Activated T-helper 1 cell treated with anti-CD3 and anti-CD28 coated beads, Interleukin-12 subunit alpha, Interleukin-12 subunit beta, Interleukin-2, Interleukin-4 antibody, amounts not matched to agents 30 ng/mL and 10 ng/mL and 1 ng/mL, durations not matched to agents 14 hours and 24 hours and 36 hours (primary cell): ENCODE results near the gene KLK2. TPM values are rescaled to one million over a fixed set of nuclear protein-coding genes. Genes with fewer than 3 reads are reported as not detected.

Source experiments
- DNase-seq: peaks from one replicate; pipeline ENCODE4 v3.0.0; 2021; ENCODE audit warnings: low spot score
- H3K27ac Mint-ChIP-seq: one replicate; pipeline ENCODE4 v1.8.0; 2021; ENCODE audit warnings: mild to moderate bottlenecking, mixed read lengths
- H3K27me3 Mint-ChIP-seq: one replicate; pipeline ENCODE4 v1.8.0; 2022; ENCODE audit warnings: mild to moderate bottlenecking, moderate library complexity, mixed read lengths; ENCODE audit not compliant: insufficient read depth
- H3K36me3 Mint-ChIP-seq: one replicate; pipeline ENCODE4 v1.8.0; 2021; ENCODE audit warnings: low read depth, mixed read lengths
- H3K4me1 Mint-ChIP-seq: one replicate; pipeline ENCODE4 v1.8.0; 2021; ENCODE audit warnings: low read depth, mixed read lengths
- H3K4me3 Mint-ChIP-seq: one replicate; pipeline ENCODE4 v1.8.0; 2021; ENCODE audit warnings: mild to moderate bottlenecking, moderate library complexity, mixed read lengths
- H3K9me3 Mint-ChIP-seq: one replicate; pipeline ENCODE4 v1.8.0; 2021; ENCODE audit warnings: mixed read lengths
- intact Hi-C: fragments of 100-400 bp; cut with micrococcal nuclease; formaldehyde crosslinking; loops from one replicate; pipeline ENCODE4 v1.15.1; 2024
- total RNA-seq: library from RNA; stranded (reverse); gene quantifications from 2 replicates; pipeline ENCODE4 v1.2.3, GENCODE V29; 2022

KLK2 gene
- total RNA-seq, 1 donor from 2014 or later: not detected

DNA sequence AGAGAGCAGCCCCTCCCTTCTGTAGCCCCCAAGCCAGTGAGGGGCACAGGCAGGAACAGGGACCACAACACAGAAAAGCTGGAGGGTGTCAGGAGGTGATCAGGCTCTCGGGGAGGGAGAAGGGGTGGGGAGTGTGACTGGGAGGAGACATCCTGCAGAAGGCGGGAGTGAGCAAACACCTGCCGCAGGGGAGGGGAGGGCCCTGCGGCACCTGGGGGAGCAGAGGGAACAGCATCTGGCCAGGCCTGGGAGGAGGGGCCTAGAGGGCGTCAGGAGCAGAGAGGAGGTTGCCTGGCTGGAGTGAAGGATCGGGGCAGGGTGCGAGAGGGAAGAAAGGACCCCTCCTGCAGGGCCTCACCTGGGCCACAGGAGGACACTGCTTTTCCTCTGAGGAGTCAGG lies 14.4 kb upstream of the KLK2 start:
- peaks cover 13% of the 10 kb centered on the region for H3K9me3 Mint-ChIP-seq
- H3K4me3 Mint-ChIP-seq: no peak overlapping the region
- intact Hi-C loops: no loop called here
- no peaks in the 10 kb centered on the region for H3K36me3 Mint-ChIP-seq
- peaks cover 12% of the 10 kb centered on the region for H3K27me3 Mint-ChIP-seq
- no peaks in the 10 kb centered on the region for H3K4me1 Mint-ChIP-seq
- H3K27ac Mint-ChIP-seq: no peak overlapping the region
- DNase-seq: no peak

DNA sequence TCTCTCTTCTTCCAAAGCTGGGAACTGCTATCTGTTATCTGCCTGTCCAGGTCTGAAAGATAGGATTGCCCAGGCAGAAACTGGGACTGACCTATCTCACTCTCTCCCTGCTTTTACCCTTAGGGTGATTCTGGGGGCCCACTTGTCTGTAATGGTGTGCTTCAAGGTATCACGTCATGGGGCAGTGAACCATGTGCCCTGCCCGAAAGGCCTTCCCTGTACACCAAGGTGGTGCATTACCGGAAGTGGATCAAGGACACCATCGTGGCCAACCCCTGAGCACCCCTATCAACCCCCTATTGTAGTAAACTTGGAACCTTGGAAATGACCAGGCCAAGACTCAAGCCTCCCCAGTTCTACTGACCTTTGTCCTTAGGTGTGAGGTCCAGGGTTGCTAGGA lies 13.4 kb upstream of the KLK2 start:
- peaks cover 12% of the 10 kb centered on the region for H3K27me3 Mint-ChIP-seq

DNA sequence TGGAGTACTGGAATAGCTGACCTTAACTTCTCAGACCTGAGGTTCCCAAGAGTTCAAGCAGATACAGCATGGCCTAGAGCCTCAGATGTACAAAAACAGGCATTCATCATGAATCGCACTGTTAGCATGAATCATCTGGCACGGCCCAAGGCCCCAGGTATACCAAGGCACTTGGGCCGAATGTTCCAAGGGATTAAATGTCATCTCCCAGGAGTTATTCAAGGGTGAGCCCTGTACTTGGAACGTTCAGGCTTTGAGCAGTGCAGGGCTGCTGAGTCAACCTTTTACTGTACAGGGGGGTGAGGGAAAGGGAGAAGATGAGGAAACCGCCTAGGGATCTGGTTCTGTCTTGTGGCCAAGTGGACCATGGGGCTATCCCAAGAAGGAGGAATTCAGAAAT lies 12.2 kb upstream of the KLK2 start:
- peaks cover 13% of the 10 kb centered on the region for H3K9me3 Mint-ChIP-seq
- DNase-seq: no peak
- H3K27ac Mint-ChIP-seq: no peak overlapping the region
- no peaks in the 10 kb centered on the region for H3K4me1 Mint-ChIP-seq
- intact Hi-C loops: no loop called here
- H3K27me3 Mint-ChIP-seq: peaks cover 6% of the 10 kb centered on the region
- H3K4me3 Mint-ChIP-seq: no peak overlapping the region
- H3K36me3 Mint-ChIP-seq: no peaks in the 10 kb centered on the region

More for the DNA sequence above, 13.4 kb upstream of the KLK2 start:
- H3K4me1 Mint-ChIP-seq: no peaks in the 10 kb centered on the region
- no peaks in the 10 kb centered on the region for H3K36me3 Mint-ChIP-seq
- peaks cover 13% of the 10 kb centered on the region for H3K9me3 Mint-ChIP-seq
- H3K27ac Mint-ChIP-seq: no peak overlapping the region
- intact Hi-C loops: no loop called here
- no peak overlapping the region for H3K4me3 Mint-ChIP-seq
- no peak for DNase-seq

DNA sequence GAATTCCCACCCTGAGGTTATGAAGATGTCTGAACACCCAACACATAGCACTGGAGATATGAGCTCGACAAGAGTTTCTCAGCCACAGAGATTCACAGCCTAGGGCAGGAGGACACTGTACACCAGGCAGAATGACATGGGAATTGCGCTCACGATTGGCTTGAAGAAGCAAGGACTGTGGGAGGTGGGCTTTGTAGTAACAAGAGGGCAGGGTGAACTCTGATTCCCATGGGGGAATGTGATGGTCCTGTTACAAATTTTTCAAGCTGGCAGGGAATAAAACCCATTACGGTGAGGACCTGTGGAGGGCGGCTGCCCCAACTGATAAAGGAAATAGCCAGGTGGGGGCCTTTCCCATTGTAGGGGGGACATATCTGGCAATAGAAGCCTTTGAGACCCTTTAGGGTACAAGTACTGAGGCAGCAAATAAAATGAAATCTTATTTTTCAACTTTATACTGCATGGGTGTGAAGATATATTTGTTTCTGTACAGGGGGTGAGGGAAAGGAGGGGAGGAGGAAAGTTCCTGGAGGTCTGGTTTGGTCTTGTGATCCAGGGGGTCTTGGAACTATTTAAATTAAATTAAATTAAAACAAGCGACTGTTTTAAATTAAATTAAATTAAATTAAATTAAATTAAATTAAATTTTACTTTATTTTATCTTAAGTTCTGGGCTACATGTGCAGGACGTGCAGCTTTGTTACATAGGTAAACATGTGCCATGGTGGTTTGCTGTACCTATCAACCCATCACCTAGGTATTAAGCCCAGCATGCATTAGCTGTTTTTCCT lies 11.5 kb upstream of the KLK2 start:
- H3K27ac Mint-ChIP-seq: no peak overlapping the region
- no peak for DNase-seq
- intact Hi-C loops: no loop called here
- peaks cover 10% of the 10 kb centered on the region for H3K27me3 Mint-ChIP-seq
- H3K4me3 Mint-ChIP-seq: no peak overlapping the region
- no peaks in the 10 kb centered on the region for H3K36me3 Mint-ChIP-seq
- H3K4me1 Mint-ChIP-seq: no peaks in the 10 kb centered on the region
- H3K9me3 Mint-ChIP-seq: peaks cover 13% of the 10 kb centered on the region

DNA sequence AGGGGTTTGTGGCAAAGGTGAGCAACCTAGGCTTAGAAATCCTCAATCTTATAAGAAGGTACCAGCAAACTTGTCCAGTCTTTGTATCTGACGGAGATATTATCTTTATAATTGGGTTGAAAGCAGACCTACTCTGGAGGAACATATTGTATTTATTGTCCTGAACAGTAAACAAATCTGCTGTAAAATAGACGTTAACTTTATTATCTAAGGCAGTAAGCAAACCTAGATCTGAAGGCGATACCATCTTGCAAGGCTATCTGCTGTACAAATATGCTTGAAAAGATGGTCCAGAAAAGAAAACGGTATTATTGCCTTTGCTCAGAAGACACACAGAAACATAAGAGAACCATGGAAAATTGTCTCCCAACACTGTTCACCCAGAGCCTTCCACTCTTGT lies 3.8 kb upstream of the KLK2 start:
- H3K4me3 Mint-ChIP-seq: no peak overlapping the region
- H3K9me3 Mint-ChIP-seq: no peaks in the 10 kb centered on the region
- DNase-seq: no peak
- no peak overlapping the region for H3K27ac Mint-ChIP-seq
- intact Hi-C loops: no loop called here
- no peaks in the 10 kb centered on the region for H3K4me1 Mint-ChIP-seq
- H3K36me3 Mint-ChIP-seq: no peaks in the 10 kb centered on the region
- H3K27me3 Mint-ChIP-seq: peaks cover 17% of the 10 kb centered on the region

DNA sequence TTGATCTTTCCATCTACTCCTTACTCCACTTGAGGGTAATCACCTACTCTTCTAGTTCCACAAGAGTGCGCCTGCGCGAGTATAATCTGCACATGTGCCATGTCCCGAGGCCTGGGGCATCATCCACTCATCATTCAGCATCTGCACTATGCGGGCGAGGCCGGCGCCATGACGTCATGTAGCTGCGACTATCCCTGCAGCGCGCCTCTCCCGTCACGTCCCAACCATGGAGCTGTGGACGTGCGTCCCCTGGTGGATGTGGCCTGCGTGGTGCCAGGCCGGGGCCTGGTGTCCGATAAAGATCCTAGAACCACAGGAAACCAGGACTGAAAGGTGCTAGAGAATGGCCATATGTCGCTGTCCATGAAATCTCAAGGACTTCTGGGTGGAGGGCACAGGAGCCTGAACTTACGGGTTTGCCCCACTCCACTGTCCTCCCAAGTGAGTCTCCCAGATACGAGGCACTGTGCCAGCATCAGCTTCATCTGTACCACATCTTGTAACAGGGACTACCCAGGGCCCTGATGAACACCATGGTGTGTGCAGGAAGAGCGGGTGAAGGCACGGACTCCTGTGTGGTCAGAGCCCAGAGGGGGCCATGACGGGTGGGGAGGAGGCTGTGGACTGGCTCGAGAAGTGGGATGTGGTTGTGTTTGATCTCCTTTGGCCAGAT lies 2.7 kb upstream of the KLK2 start:
- H3K36me3 Mint-ChIP-seq: no peaks in the 10 kb centered on the region
- H3K9me3 Mint-ChIP-seq: no peaks in the 10 kb centered on the region
- no peaks in the 10 kb centered on the region for H3K4me1 Mint-ChIP-seq
- no peak overlapping the region for H3K27ac Mint-ChIP-seq
- intact Hi-C loops: no loop called here
- H3K27me3 Mint-ChIP-seq: peaks cover 17% of the 10 kb centered on the region
- no peak for DNase-seq
- no peak overlapping the region for H3K4me3 Mint-ChIP-seq

DNA sequence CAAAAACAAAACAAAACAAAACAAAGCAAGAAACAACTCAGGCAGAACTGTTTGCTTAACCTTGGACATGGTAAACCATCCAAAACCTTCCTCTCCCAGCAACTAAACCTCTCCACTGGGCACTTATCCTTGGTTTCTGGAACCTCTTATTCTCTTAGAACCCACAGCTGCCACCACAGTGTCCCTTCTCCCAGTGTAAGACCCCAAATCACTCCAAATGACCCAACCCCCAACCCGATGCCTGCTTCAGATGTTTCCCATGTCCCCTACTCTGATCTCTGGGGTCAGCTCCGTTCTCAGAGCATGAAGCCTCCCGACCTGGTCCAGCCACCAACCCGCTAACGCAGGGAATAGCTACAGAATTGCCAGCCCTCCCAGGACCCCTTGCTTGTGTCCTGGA lies 972 bp downstream of the KLK2 start:
- intact Hi-C loops: no loop called here
- Mint-ChIP-seq H3K4me3 (no peak overlapping the region), H3K27ac (no peak overlapping the region), H3K9me3 (no peaks in the 10 kb centered on the region), H3K27me3 (peaks cover 7% of the 10 kb centered on the region), H3K36me3 (no peaks in the 10 kb centered on the region), H3K4me1 (no peaks in the 10 kb centered on the region)
- no peak for DNase-seq

DNA sequence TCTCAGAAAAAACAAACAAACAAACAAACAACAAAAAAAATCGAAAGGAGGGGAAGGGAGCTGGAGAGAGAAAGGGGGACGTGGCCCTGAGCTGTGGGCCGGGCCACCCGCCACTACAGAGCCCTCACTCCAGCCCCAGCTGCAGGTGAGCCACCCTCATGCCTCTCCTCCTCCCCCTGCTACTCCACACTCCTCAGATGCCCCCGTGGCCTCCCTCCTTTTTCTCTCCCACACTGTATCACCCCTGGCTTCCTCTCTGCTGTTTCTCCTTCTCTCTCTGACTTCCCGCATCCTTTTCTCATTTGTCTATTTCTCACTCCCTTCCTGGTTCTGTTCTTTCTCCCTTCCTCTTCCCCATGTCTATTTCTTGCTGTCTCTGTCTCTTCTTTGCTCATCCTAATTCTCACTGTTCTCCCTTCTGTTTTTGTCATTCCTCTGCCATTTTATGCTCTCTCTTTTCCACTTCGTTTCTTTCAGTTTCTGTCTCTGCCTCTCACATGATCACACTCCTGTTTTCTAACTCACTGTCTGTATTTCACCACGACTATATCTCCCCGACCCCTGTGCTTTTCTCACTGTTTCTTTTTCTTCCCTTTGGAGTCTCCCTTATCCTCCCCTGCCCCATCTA lies 2.7 kb downstream of the KLK2 start:
- DNase-seq: no peak
- Mint-ChIP-seq H3K4me3 (no peak overlapping the region), H3K4me1 (no peaks in the 10 kb centered on the region), H3K36me3 (no peaks in the 10 kb centered on the region), H3K27ac (no peak overlapping the region), H3K9me3 (no peaks in the 10 kb centered on the region), H3K27me3 (peaks cover 14% of the 10 kb centered on the region)
- intact Hi-C loops: no loop called here

DNA sequence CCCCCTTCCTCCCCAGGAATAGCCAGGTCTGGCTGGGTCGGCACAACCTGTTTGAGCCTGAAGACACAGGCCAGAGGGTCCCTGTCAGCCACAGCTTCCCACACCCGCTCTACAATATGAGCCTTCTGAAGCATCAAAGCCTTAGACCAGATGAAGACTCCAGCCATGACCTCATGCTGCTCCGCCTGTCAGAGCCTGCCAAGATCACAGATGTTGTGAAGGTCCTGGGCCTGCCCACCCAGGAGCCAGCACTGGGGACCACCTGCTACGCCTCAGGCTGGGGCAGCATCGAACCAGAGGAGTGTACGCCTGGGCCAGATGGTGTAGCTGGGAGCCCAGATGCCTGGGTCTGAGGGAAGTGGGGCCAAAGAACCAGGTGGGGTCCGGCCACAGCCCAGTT lies 3.2 kb downstream of the KLK2 start:
- Mint-ChIP-seq H3K9me3 (no peaks in the 10 kb centered on the region), H3K4me1 (no peaks in the 10 kb centered on the region), H3K27me3 (peaks cover 11% of the 10 kb centered on the region), H3K36me3 (no peaks in the 10 kb centered on the region), H3K27ac (no peak overlapping the region), H3K4me3 (no peak overlapping the region)
- intact Hi-C loops: no loop called here
- DNase-seq: no peak

DNA sequence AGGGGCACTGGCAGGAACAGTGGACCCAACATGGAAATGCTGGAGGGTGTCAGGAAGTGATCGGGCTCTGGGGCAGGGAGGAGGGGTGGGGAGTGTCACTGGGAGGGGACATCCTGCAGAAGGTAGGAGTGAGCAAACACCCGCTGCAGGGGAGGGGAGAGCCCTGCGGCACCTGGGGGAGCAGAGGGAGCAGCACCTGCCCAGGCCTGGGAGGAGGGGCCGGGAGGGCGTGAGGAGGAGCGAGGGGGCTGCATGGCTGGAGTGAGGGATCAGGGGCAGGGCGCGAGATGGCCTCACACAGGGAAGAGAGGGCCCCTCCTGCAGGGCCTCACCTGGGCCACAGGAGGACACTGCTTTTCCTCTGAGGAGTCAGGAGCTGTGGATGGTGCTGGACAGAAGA lies 4.1 kb downstream of the KLK2 start:
- H3K4me3 Mint-ChIP-seq: no peak overlapping the region
- no peak for DNase-seq
- intact Hi-C loops: no loop called here
- H3K36me3 Mint-ChIP-seq: no peaks in the 10 kb centered on the region
- no peak overlapping the region for H3K27ac Mint-ChIP-seq
- no peaks in the 10 kb centered on the region for H3K4me1 Mint-ChIP-seq
- peaks cover 13% of the 10 kb centered on the region for H3K27me3 Mint-ChIP-seq
- no peaks in the 10 kb centered on the region for H3K9me3 Mint-ChIP-seq

DNA sequence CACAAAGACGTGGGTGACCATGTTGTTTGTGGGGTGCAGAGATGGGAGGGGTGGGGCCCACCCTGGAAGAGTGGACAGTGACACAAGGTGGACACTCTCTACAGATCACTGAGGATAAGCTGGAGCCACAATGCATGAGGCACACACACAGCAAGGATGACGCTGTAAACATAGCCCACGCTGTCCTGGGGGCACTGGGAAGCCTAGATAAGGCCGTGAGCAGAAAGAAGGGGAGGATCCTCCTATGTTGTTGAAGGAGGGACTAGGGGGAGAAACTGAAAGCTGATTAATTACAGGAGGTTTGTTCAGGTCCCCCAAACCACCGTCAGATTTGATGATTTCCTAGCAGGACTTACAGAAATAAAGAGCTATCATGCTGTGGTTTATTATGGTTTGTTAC lies 5.6 kb downstream of the KLK2 start:
- intact Hi-C loops: no loop called here
- no peak overlapping the region for H3K27ac Mint-ChIP-seq
- no peak overlapping the region for H3K4me3 Mint-ChIP-seq
- peaks cover 11% of the 10 kb centered on the region for H3K27me3 Mint-ChIP-seq
- H3K9me3 Mint-ChIP-seq: no peaks in the 10 kb centered on the region
- no peaks in the 10 kb centered on the region for H3K36me3 Mint-ChIP-seq
- no peak for DNase-seq
- no peaks in the 10 kb centered on the region for H3K4me1 Mint-ChIP-seq

DNA sequence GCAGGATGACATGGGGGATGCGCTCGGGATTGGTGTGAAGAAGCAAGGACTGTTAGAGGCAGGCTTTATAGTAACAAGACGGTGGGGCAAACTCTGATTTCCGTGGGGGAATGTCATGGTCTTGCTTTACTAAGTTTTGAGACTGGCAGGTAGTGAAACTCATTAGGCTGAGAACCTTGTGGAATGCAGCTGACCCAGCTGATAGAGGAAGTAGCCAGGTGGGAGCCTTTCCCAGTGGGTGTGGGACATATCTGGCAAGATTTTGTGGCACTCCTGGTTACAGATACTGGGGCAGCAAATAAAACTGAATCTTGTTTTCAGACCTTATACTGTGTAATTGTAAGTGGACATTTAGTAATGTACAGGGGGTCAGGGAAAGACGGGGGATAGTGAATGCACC lies 7.0 kb downstream of the KLK2 start:
- H3K36me3 Mint-ChIP-seq: no peaks in the 10 kb centered on the region
- no peaks in the 10 kb centered on the region for H3K9me3 Mint-ChIP-seq
- no peak for DNase-seq
- peaks cover 11% of the 10 kb centered on the region for H3K27me3 Mint-ChIP-seq
- intact Hi-C loops: no loop called here
- no peaks in the 10 kb centered on the region for H3K4me1 Mint-ChIP-seq
- no peak overlapping the region for H3K27ac Mint-ChIP-seq
- no peak overlapping the region for H3K4me3 Mint-ChIP-seq

DNA sequence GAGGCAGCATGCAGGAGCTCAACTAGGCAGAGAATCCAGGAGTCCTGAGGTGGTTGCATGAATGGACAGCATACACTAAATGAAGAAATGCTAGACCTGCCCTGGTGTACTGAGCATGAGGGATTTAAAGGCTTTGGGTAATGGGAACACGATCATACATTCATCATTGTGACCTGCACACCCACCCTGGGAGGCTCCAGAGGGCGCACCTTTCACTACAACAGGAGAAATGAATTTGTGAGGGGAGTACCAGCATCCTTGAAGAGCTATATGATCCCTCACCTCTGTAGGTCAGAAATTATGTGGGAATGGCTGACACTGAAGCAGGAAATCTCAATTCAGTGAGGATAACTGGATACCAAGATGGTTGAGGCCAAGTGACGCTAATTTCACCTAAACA lies 8.9 kb downstream of the KLK2 start:
- no peaks in the 10 kb centered on the region for H3K9me3 Mint-ChIP-seq
- DNase-seq: no peak
- peaks cover 11% of the 10 kb centered on the region for H3K27me3 Mint-ChIP-seq
- no peaks in the 10 kb centered on the region for H3K4me1 Mint-ChIP-seq
- intact Hi-C loops: no loop called here
- no peak overlapping the region for H3K27ac Mint-ChIP-seq
- no peaks in the 10 kb centered on the region for H3K36me3 Mint-ChIP-seq
- H3K4me3 Mint-ChIP-seq: no peak overlapping the region
